Measurements from ENCODE around the gene CAPN15. TPM values are rescaled to one million over a fixed set of nuclear protein-coding genes. Genes with fewer than 3 reads are reported as not detected.

The CAPN15 gene
- total and polyA plus RNA-seq, 11 donors, result 12.0 to 35.5 (median 20.3) TPM

DNA sequence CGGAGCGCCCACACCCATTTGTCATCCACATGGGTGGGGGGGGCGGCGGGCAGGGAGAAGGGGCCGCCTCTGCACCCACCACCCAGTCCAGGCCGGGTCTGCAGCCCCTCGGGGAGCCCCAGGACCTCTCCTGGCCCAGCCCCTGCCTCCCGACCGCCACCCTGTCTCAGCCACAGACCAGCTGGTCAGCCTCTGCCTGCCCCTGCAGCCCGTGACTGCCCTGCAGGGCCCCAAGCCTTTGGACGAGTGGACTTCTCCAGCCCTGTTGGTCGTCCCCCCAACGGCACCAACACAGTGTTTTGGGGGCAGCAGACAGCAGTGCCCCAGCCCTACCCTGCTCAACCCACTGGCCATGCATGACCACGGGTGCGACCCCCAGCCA lies 33.9 kb downstream of the CAPN15 start:
- Histone ChIP-seq H3K9me3 (no peaks in the 10 kb centered on the region), H3K4me1 (peaks cover 0 to 32% (median 7%) of the 10 kb centered on the region in 12 donors), H3K4me3 (no peak overlapping the region), H3K27me3 (peaks cover 21 to 61% (median 27%) of the 10 kb centered on the region in 9 donors), H3K36me3 (no peaks in the 10 kb centered on the region), H3K27ac (no peak overlapping the region)
- WGBS, 4 donors, result 73 to 78% (median 73%) methylated on average over 5 to 15 of the region's 15 CpGs
- TF ChIP-seq, protein P1, sequence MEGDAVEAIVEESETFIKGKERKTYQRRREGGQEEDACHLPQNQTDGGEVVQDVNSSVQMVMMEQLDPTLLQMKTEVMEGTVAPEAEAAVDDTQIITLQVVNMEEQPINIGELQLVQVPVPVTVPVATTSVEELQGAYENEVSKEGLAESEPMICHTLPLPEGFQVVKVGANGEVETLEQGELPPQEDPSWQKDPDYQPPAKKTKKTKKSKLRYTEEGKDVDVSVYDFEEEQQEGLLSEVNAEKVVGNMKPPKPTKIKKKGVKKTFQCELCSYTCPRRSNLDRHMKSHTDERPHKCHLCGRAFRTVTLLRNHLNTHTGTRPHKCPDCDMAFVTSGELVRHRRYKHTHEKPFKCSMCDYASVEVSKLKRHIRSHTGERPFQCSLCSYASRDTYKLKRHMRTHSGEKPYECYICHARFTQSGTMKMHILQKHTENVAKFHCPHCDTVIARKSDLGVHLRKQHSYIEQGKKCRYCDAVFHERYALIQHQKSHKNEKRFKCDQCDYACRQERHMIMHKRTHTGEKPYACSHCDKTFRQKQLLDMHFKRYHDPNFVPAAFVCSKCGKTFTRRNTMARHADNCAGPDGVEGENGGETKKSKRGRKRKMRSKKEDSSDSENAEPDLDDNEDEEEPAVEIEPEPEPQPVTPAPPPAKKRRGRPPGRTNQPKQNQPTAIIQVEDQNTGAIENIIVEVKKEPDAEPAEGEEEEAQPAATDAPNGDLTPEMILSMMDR (IDR thresholded peaks at IDR 0.05), result no peak
- TF ChIP-seq POLR2A (IDR thresholded peaks at IDR 0.05), result no peak
- DNase-seq (no peak), ATAC-seq (no peak)
- intact Hi-C loops (cut with DNase I), result no loop called here

DNA sequence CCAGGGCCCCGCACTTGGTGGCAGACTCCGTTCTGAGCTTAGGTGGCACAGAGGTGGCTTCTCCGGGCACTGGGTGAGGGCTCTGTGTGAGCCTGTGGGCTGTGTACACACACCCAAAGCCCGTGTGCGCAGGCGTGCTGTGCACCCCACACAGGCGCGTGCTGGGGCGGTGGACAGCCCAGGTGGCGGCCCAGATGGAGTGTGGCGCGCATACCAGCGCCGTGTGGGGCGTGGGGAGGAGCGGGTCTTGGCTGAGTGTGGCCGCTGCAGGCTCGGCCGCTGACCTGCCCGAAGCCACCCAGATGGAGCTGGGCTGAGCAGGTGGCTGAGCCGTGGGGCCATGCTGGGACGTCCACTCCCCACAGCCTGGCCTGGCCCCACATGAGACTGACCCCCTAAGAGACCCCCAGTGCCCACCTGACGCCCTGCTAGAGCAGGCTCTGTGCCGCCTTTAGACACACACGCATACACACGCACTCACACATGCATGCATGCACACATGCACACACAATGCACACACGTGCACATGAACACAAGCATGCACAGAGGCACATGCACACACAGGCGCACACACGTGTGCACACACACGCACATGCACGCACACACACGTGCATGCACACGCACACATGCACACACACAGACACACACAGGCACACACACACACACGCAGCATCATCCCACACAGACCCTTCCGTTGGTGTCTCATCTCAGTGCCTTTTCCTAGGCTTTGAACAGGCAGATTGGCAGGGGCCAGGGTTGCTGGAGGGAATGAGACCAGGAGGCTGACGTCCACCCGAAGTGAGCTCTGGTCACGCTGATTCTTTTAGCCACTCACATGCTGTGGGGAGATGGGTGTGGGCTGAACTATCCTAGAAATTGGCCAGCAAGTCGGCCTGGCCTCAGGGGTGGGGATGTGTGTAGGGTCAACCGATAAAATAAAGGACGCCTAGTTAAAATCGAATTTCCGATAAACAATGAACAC lies 34.7 kb downstream of the CAPN15 start:
- WGBS, 4 donors, result 75 to 88% (median 85%) methylated on average over 40 to 43 of the region's 43 CpGs
- H3K36me3 ChIP-seq, result no peaks in the 10 kb centered on the region
- no peak overlapping the region for H3K4me3 ChIP-seq
- ATAC-seq, result no peak
- no peaks in the 10 kb centered on the region for H3K9me3 ChIP-seq
- H3K27ac ChIP-seq, result no peak overlapping the region
- H3K4me1 ChIP-seq, result peaks cover 0 to 40% (median 15%) of the 10 kb centered on the region in 12 donors
- DNase-seq, result no peak
- H3K27me3 ChIP-seq, result peaks cover 21 to 61% (median 27%) of the 10 kb centered on the region in 9 donors
- intact Hi-C loops (cut with DNase I), result no loop called here
- TF ChIP-seq, protein P1 (IDR thresholded peaks at IDR 0.05), result no peak
- no peak for TF ChIP-seq POLR2A (IDR thresholded peaks at IDR 0.05)

DNA sequence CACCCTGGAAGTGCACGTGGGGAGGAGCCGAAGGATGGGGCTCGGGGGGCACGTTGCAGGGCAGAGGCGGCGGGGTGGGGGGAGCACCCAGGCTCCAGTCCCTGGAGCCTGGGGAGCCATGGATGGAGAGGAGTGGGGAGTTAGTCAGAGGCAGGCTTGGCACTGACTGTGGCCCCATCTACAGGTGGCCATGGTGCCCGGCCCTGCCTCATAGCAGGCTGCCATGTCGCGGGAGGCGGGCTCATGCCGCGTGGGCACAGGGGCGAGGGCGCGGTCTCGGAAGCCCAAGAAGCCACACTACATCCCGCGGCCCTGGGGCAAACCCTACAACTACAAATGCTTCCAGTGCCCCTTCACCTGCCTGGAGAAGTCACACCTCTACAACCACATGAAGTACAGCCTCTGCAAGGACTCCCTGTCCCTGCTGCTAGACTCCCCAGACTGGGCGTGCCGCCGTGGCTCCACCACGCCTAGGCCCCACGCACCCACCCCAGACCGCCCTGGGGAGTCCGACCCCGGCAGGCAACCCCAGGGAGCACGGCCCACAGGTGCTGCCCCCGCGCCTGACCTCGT lies 35.6 kb downstream of the CAPN15 start:
- Histone ChIP-seq H3K9me3 (no peaks in the 10 kb centered on the region), H3K36me3 (no peaks in the 10 kb centered on the region), H3K4me1 (peaks cover 0 to 49% (median 23%) of the 10 kb centered on the region in 12 donors), H3K27ac (no peak overlapping the region), H3K4me3 (no peak overlapping the region), H3K27me3 (peaks cover 21 to 61% (median 27%) of the 10 kb centered on the region in 9 donors)
- intact Hi-C loops (cut with DNase I), result no loop called here
- WGBS, 4 donors, result 85 to 91% (median 88%) methylated on average over 15 to 30 of the region's 30 CpGs
- ATAC-seq (no peak), DNase-seq (no peak)
- TF ChIP-seq, protein P1 (IDR thresholded peaks at IDR 0.05), result no peak
- TF ChIP-seq POLR2A (IDR thresholded peaks at IDR 0.05), result no peak

Data from heart left ventricle (tissue), 16 donors.